Panc1 (cell line): ENCODE results near the gene KRTAP23-1.

Experiments
- CTCF ChIP-seq: fragments of 450-650 bp; IDR thresholded peaks from 2 replicates; pipeline ENCODE4 v1.5.1; 2017; ENCODE audit warnings: mild to moderate bottlenecking
- POLR2AphosphoS5 ChIP-seq: IDR thresholded peaks from 2 replicates; pipeline ENCODE4 v1.6.1; 2012; ENCODE audit warnings: mild to moderate bottlenecking, low read depth, low read length, moderate library complexity
- REST ChIP-seq, 2 experiments: IDR thresholded peaks; 2 replicates each; pipeline ENCODE4 v1.6.1; 2011 to 2012; ENCODE audit warnings: low read depth in 2 of 2, control low read depth in 1 of 2, low read length in 1 of 2, mild to moderate bottlenecking in 1 of 2, moderate library complexity in 1 of 2; ENCODE audit not compliant: insufficient read depth in 1 of 2

- TF ChIP-seq CTCF (no peak), REST (IDR thresholded peaks at IDR 0.05; ENCODE audit: insufficient read depth in 1 of 2, low read depth in 2 of 2, low read length in 1 of 2) (no peak), POLR2AphosphoS5 (no peak)
These were observed 9.7 kb downstream of the KRTAP23-1 start for GRCh38 chr21:30338717-30339116.
